ENCODE data around the gene MMP1.

Gene MMP1

GRCh38 chr11:102798012-102798746 is at the start of gene MMP1:
MMP1 (minus strand) TSS chr11:102798160; CDS start chr11:102798092, 68 bp downstream.
- no peak for DNase-seq

GRCh38 chr11:102846292-102846691 is 48.3 kb upstream of the MMP1 start:
- DNase-seq, result no peak

GRCh38 chr11:102843489-102843888 is 45.5 kb upstream of the MMP1 start, which contains the start of gene MMP3:
MMP3 (minus strand) TSS chr11:102843609; CDS start chr11:102843546, 63 bp downstream.
- DNase-seq, result no peak

- no peak for DNase-seq
These were observed 45.0 kb upstream of the MMP1 start for GRCh38 chr11:102842930-102843329.

GRCh38 chr11:102840018-102840417 is 42.1 kb upstream of the MMP1 start:
- no peak for DNase-seq

GRCh38 chr11:102837646-102838045 is 39.7 kb upstream of the MMP1 start:
- no peak for DNase-seq

GRCh38 chr11:102837156-102837555 is 39.2 kb upstream of the MMP1 start:
- no peak for DNase-seq

- no peak for DNase-seq
These were observed 38.4 kb upstream of the MMP1 start for GRCh38 chr11:102836290-102836875.

- DNase-seq, result no peak
These were observed 35.8 kb upstream of the MMP1 start for GRCh38 chr11:102833731-102834130.

- no peak for DNase-seq
These were observed 34.7 kb upstream of the MMP1 start for GRCh38 chr11:102832612-102833011.

GRCh38 chr11:102831489-102832440 is 33.8 kb upstream of the MMP1 start:
- DNase-seq, result peak; percentile 14

GRCh38 chr11:102831128-102831488 is 33.1 kb upstream of the MMP1 start:
- DNase-seq, result no peak

- DNase-seq, result no peak
These were observed 32.2 kb upstream of the MMP1 start for GRCh38 chr11:102830001-102830727.

GRCh38 chr11:102829316-102830000 is 31.5 kb upstream of the MMP1 start:
- DNase-seq, result no peak

GRCh38 chr11:102824556-102824955 is 26.6 kb upstream of the MMP1 start:
- no peak for DNase-seq

- no peak for DNase-seq
These were observed 21.5 kb upstream of the MMP1 start for GRCh38 chr11:102819491-102819890.

GRCh38 chr11:102813484-102813883 is 15.5 kb upstream of the MMP1 start:
- no peak for DNase-seq

GRCh38 chr11:102812188-102812587 is 14.2 kb upstream of the MMP1 start:
- DNase-seq, result no peak

- no peak for DNase-seq
These were observed 13.1 kb upstream of the MMP1 start for GRCh38 chr11:102810950-102811660.

- DNase-seq, result peak; percentile 79
These were observed 12.0 kb upstream of the MMP1 start for GRCh38 chr11:102809971-102810370.

GRCh38 chr11:102807921-102808320 is 10.0 kb upstream of the MMP1 start:
- peak; percentile 51 for DNase-seq
